Kidney (tissue), 14 donors: ENCODE measurements around the gene HIF3A. TPM values are rescaled to one million over a fixed set of nuclear protein-coding genes. Genes with fewer than 3 reads are reported as not detected.

ENCODE experiments used
- DNase-seq, 5 donors: peaks; one replicate each; pipeline ENCODE4 v3.0.0-alpha.2; 2013 to 2020
- FAIRE-seq: peaks from 2 replicates; lab custom pipeline; 2012; peaks lifted over from hg19 to GRCh38; lab: Jason Lieb, UNC
- H3K27ac ChIP-seq, 2 donors: one replicate each; pipeline ENCODE4 v1.7.0; 2013; ENCODE audit warnings: low read depth in 2 of 2, low read length in 2 of 2, inconsistent platforms in 1 of 2
- H3K27me3 ChIP-seq: one replicate; pipeline ENCODE4 v1.7.1; 2013; ENCODE audit warnings: low read length, inconsistent platforms; ENCODE audit not compliant: control insufficient read depth, insufficient read depth
- H3K36me3 ChIP-seq, 3 donors: one replicate each; pipeline versions ENCODE4 v1.7.0 to v1.7.1; 2013; ENCODE audit warnings: low read length in 3 of 3, control low read depth in 1 of 3, inconsistent platforms in 1 of 3; ENCODE audit not compliant: insufficient read depth in 3 of 3, control insufficient read depth in 2 of 3
- H3K4me1 ChIP-seq, 3 donors: one replicate each; pipeline versions ENCODE4 v1.7.0 to v1.7.1; 2013; ENCODE audit warnings: low read length in 3 of 3, inconsistent platforms in 1 of 3, low read depth in 1 of 3; ENCODE audit not compliant: control insufficient read depth in 2 of 3, insufficient read depth in 2 of 3
- H3K4me3 ChIP-seq, 3 donors: one replicate each; pipeline versions ENCODE4 v1.7.0 to v1.8.1; 2013; ENCODE audit warnings: low read length in 3 of 3, control low read depth in 1 of 3, inconsistent platforms in 1 of 3
- H3K9ac ChIP-seq, 3 donors: one replicate each; pipeline versions ENCODE4 v1.7.0 to v1.7.1; 2013; ENCODE audit warnings: low read length in 3 of 3, control low read depth in 1 of 3, inconsistent platforms in 1 of 3
- H3K9me3 ChIP-seq, 3 donors: one replicate each; pipeline versions ENCODE4 v1.7.0 to v1.7.1; 2013; ENCODE audit warnings: low read length in 3 of 3, control low read depth in 1 of 3, inconsistent platforms in 1 of 3; ENCODE audit not compliant: control insufficient read depth in 2 of 3, insufficient read depth in 1 of 3
- CTCF ChIP-seq: IDR thresholded peaks from 3 replicates; pipeline ENCODE4 v1.5.1; 2012; ENCODE audit warnings: mild to moderate bottlenecking, moderate library complexity, borderline replicate concordance; ENCODE audit not compliant: insufficient read depth; ENCODE audit errors: extremely low read depth
- intact Hi-C: fragments of 100-400 bp; cut with DNase I; formaldehyde crosslinking; loops from one replicate; pipeline ENCODE4 v1.11.1; 2022
- polyA plus RNA-seq: library from polyadenylated mRNA; stranded (reverse); fragments of 350-450 nt; fragmentation: Illumina TruSeq; extraction: RNeasy Lipid Tissue Mini Kit (QIAGEN cat#74804); gene quantifications from one replicate; pipeline ENCODE4 v1.2.3, GENCODE V29; 2014; ENCODE audit warnings: low read depth, low replicate concordance; ENCODE audit not compliant: insufficient read depth
- total RNA-seq: library from RNA; stranded (reverse); fragmentation: NEBNext Ultra II Directional; extraction: Animal tissue kit (Norgen Biotek cat#: 25700); gene quantifications from one replicate; pipeline ENCODE4 v1.2.1, GENCODE V29; 2021
- donor health status: control.
- donor health status: control.
- donor health status: control.
- donor health status: control.
- donor health status: control.
- donor health status: DM: yes; HTN: yes; CAD: no.
- donor health status: Normal renal cell carcinoma (clear cell type).

HIF3A gene
- total and polyA plus RNA-seq, 2 donors from 2014 or later: 3.3 to 40.4 TPM

- Histone ChIP-seq H3K27me3 (no peaks in the 10 kb centered on the region), H3K9ac (no peak overlapping the region), H3K9me3 (no peaks in the 10 kb centered on the region), H3K27ac (no peak overlapping the region), H3K4me3 (no peak overlapping the region), H3K36me3 (peaks cover 0 to 17% (median 9%) of the 10 kb centered on the region in 3 donors), H3K4me1 (peaks cover 0 to 6% (median 5%) of the 10 kb centered on the region in 3 donors)
- no peak for TF ChIP-seq CTCF
- no peak for FAIRE-seq
- intact Hi-C loops: no loop called here
- peak; percentile 19 to 86 (median 78) for DNase-seq
Observed at GRCh38 chr19:46367426-46367825, 70.6 kb downstream of the HIF3A start.

GRCh38 chr19:46368116-46368515 is 71.3 kb downstream of the HIF3A start:
- Histone ChIP-seq H3K27me3 (no peaks in the 10 kb centered on the region), H3K27ac (no peak overlapping the region), H3K36me3 (peaks cover 0 to 17% (median 9%) of the 10 kb centered on the region in 3 donors), H3K4me3 (no peak overlapping the region), H3K4me1 (peaks cover 0 to 10% (median 5%) of the 10 kb centered on the region in 3 donors), H3K9ac (no peak overlapping the region), H3K9me3 (no peaks in the 10 kb centered on the region)
- FAIRE-seq (no peak), DNase-seq (no peak)
- no peak for TF ChIP-seq CTCF
- intact Hi-C loops: no loop called here

DNA sequence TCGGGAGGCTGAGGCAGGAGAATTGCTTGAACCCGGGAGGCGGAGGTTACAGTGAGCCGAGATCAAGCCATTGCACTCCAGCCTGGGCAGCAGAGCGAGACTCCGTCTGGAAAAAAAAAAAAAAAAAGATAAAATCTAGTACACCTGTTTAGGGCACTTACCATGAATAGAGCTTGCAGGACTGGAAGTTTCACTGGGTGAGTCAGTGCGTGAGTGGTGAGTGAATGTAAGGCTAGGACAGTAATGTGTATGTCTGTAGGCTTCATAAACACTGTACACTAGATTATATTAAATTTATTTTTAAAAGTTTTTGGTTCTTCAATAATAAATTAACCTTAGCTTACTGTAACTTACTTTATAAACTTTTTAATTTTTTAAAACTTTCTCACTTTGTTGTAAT is 73.0 kb downstream of the HIF3A start:
- Histone ChIP-seq H3K4me3 (no peak overlapping the region), H3K9ac (no peak overlapping the region), H3K36me3 (peaks cover 0 to 7% (median 4%) of the 10 kb centered on the region in 3 donors), H3K27me3 (no peaks in the 10 kb centered on the region), H3K4me1 (peaks cover 0 to 24% (median 5%) of the 10 kb centered on the region in 3 donors), H3K9me3 (no peaks in the 10 kb centered on the region), H3K27ac (no peak overlapping the region)
- DNase-seq (no peak), FAIRE-seq (peak; percentile 80)
- intact Hi-C loops: no loop called here
- no peak for TF ChIP-seq CTCF

GRCh38 chr19:46371371-46371901 is 74.6 kb downstream of the HIF3A start:
- FAIRE-seq: no peak
- H3K27ac ChIP-seq: no peak overlapping the region
- H3K9ac ChIP-seq: no peak overlapping the region
- no peak overlapping the region for H3K4me3 ChIP-seq
- DNase-seq: peak in 1 of 5 donors; percentile 52
- no peaks in the 10 kb centered on the region for H3K9me3 ChIP-seq
- intact Hi-C loops: no loop called here
- peaks cover 0 to 5% (median 1%) of the 10 kb centered on the region in 3 donors for H3K36me3 ChIP-seq
- H3K27me3 ChIP-seq: no peaks in the 10 kb centered on the region
- H3K4me1 ChIP-seq: peaks cover 0 to 24% (median 5%) of the 10 kb centered on the region in 3 donors
- TF ChIP-seq CTCF: no peak
